ENCODE data around the gene ZBTB7A. TPM values are rescaled to one million over a fixed set of nuclear protein-coding genes. Genes with fewer than 3 reads are reported as not detected.

Gene ZBTB7A
- total RNA-seq, 2 experiments from 2014 or later = 11.3 to 11.9 TPM

DNA sequence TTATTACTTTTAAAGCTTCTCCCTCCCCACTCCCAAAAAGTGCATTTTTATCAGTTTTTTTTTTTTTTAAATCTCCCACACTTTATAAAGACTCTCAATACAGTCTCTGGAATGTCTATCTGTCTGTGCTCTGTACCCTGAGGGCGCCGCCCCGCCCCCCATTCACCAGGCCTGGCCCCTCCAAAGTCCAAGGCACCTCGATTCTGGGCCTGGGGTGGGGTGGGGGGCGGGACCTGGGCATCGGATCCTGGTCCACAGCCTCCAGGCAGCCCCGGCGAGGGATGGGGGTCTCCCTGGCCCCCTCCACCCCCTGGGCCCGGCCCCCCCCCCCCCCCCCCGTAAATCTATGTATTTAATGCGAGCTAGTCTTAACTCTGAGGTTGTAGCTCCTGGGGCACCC is 23.3 kb downstream of the ZBTB7A start:
- H3K27ac Mint-ChIP-seq = no peak overlapping the region
- intact Hi-C loops (cut with micrococcal nuclease) = no loop called here

DNA sequence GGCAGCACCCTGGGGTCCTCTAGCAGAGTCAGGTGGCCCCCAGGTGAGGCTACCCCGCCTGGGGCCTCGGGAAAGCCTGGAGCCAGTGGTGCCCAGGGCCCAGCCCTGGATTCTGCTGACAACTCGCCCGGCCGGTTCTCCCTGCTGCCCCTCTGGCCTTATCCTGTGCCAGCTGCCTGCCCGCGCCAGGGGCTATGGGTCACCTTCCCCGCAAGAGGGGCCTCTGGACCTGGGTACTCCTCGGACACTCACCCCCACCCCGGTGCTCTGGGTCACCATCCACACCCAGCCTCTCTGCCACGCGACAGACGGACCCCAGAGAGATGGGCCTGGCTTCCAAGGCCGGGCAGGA is 24.0 kb downstream of the ZBTB7A start:
- CTCF ChIA-PET = interaction anchor here (0.7 kb wide), 1 partner anchor 87 kb away, joined by 4 read pairs; no protein-coding TSS in a partner anchor
- intact Hi-C loops (cut with micrococcal nuclease) = no loop called here
- no peaks in the 10 kb centered on the region for H3K27me3 Mint-ChIP-seq (ENCODE audit: low read depth)
- H3K4me1 Mint-ChIP-seq (ENCODE audit: low read depth) = peaks cover 2% of the 10 kb centered on the region
- H3K36me3 Mint-ChIP-seq (ENCODE audit: low read depth) = peaks cover 1% of the 10 kb centered on the region
- H3K4me3 Mint-ChIP-seq = no peak overlapping the region
- no peak overlapping the region for H3K27ac Mint-ChIP-seq
- no peaks in the 10 kb centered on the region for H3K9me3 Mint-ChIP-seq
- no peak for DNase-seq

More for the DNA sequence above, 23.3 kb downstream of the ZBTB7A start:
- no peak for DNase-seq
- peaks cover 5% of the 10 kb centered on the region for H3K4me1 Mint-ChIP-seq (ENCODE audit: low read depth)
- peaks cover 2% of the 10 kb centered on the region for H3K36me3 Mint-ChIP-seq (ENCODE audit: low read depth)
- CTCF ChIA-PET = interaction anchor here (0.7 kb wide), 1 partner anchor 87 kb away, joined by 4 read pairs; no protein-coding TSS in a partner anchor
- no peak overlapping the region for H3K4me3 Mint-ChIP-seq
- no peaks in the 10 kb centered on the region for H3K9me3 Mint-ChIP-seq
- no peaks in the 10 kb centered on the region for H3K27me3 Mint-ChIP-seq (ENCODE audit: low read depth)

DNA sequence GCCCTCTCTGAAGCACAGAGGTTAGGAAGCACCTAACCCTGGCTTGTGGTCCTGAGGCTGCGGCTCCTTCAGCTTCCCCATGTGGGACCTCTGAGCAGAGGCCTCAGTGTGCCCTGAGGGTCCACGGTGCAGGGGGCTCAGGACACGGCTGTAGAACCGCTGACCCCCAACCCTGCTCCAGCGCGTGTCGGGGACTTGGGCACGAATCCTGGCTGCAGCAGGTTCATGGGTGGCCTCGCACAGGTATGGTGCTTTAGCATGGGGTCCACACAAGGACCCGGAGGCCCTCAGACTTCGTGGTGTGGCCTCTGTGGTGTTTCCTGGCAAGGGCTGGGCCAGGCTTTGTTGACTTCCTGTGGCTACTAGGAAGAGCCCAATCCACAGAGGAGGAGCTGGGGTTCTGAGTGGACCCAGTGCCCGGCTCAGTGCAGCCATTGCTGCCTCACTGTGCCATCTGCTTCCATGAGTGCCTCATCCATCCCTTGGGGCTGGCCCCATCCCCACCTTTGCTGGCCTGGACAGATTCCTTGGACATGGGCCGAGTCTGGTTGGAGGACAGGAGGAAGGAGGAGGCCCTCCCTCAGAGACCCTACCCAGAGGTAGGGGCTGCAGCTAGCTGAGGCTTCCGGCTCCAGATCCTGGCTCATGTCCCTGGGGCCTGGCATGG is 24.5 kb downstream of the ZBTB7A start:
- CTCF ChIA-PET = no interaction called here
- intact Hi-C loops (cut with micrococcal nuclease) = no loop called here
- peaks cover 2% of the 10 kb centered on the region for H3K4me1 Mint-ChIP-seq (ENCODE audit: low read depth)
- H3K4me3 Mint-ChIP-seq = no peak overlapping the region
- H3K9me3 Mint-ChIP-seq = no peaks in the 10 kb centered on the region
- no peak overlapping the region for H3K27ac Mint-ChIP-seq
- no peaks in the 10 kb centered on the region for H3K27me3 Mint-ChIP-seq (ENCODE audit: low read depth)
- peaks cover 1% of the 10 kb centered on the region for H3K36me3 Mint-ChIP-seq (ENCODE audit: low read depth)
- DNase-seq = no peak

DNA sequence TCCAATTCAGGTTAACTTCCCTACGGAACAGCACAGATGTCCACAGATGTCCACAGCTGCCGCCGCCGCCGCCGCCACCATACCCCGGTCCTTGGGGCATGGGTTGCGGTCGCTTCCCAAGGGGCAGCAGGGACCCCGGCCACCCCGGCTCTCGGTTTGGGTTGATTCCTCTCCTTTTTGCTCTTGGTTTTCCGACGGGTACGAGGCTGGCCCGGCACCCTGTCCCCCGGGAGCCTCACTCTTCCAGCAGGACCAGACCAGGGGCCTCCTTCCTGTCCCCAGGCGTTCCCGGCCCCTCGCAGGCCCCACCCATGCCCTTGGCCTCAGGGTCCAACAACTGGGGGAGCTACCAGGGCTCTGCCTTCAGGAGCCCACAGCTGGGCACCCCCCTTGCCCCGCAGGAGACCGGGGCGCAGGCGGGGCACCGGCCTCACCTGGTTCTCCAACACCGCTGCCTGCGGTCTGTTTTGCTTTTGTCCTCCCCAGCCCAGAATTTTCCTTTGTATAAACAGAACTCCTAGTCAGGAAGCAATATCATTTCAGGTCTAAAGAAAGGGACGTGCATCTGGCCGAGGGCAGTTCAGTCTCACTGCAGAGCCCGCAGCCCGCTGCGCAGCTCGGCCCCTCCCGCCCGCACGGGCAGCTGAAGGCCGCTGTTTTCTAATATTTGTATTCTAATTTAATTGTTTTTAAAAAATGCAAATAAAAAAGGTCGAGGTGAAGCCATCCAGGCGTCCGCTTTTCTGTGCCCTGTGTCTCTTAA is 27.9 kb downstream of the ZBTB7A start:
- no peaks in the 10 kb centered on the region for H3K4me1 Mint-ChIP-seq (ENCODE audit: low read depth)
- H3K4me3 Mint-ChIP-seq = no peak overlapping the region
- H3K36me3 Mint-ChIP-seq (ENCODE audit: low read depth) = peaks cover 3% of the 10 kb centered on the region
- CTCF ChIA-PET = interaction anchor here (0.6 kb wide), 1 partner anchor 1823 kb away, joined by 4 read pairs; no protein-coding TSS in a partner anchor
- intact Hi-C loops (cut with micrococcal nuclease) = no loop called here
- H3K27me3 Mint-ChIP-seq (ENCODE audit: low read depth) = no peaks in the 10 kb centered on the region
- H3K27ac Mint-ChIP-seq = no peak overlapping the region
- DNase-seq = no peak
- H3K9me3 Mint-ChIP-seq = no peaks in the 10 kb centered on the region

DNA sequence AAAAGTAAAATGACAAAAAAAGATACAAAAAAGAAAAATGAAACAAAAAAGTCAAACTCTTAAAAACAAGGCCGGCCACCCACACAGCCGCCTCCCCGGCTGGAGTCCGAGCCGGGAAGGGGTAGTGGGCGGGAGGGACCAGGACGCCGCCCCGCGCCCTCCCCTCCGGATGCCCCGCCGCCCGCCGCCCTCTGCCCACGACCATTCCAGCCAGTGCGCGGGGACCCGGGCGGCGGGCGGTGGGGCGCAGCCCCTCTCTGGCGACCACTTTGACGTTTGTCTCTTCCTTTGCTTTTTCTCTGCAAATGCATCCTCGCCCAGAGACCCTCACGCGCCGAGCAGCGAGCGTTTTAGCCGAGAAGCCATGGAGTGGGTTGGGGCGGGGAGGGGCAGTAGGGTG is 28.6 kb downstream of the ZBTB7A start:
- CTCF ChIA-PET = no interaction called here
- H3K9me3 Mint-ChIP-seq = no peaks in the 10 kb centered on the region
- peaks cover 3% of the 10 kb centered on the region for H3K36me3 Mint-ChIP-seq (ENCODE audit: low read depth)
- no peaks in the 10 kb centered on the region for H3K4me1 Mint-ChIP-seq (ENCODE audit: low read depth)
- DNase-seq = no peak
- intact Hi-C loops (cut with micrococcal nuclease) = no loop called here
- no peak overlapping the region for H3K27ac Mint-ChIP-seq
- no peaks in the 10 kb centered on the region for H3K27me3 Mint-ChIP-seq (ENCODE audit: low read depth)
- H3K4me3 Mint-ChIP-seq = no peak overlapping the region

DNA sequence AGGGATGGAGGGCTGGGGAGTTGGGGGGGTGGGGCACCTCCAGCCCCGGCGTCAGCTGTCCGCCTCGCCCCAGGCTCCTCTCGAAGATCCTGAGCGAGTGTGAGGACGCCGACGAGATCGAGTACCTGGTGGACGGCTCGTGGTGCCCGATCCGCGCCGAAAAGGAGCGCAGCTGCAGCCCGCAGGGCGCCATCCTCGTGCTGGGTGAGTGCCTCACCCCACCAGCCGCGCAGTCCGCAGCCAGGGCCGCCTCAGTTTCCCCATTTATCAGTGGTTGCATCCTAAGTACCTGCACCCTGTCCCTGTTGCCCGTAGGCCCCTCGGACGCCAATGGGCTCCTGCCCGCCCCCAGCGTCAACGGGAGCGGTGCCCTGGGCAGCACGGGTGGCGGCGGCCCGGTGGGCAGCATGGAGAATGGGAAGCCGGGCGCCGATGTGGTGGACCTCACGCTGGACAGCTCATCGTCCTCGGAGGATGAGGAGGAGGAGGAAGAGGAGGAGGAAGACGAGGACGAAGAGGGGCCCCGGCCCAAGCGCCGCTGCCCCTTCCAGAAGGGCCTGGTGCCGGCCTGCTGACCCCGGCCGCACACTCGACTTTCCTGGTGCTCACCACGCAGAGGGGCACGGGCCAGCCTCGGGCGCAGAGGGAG is 29.3 kb downstream of the ZBTB7A start:
- Mint-ChIP-seq H3K9me3 (no peaks in the 10 kb centered on the region), H3K27ac (no peak overlapping the region), H3K4me3 (no peak overlapping the region), H3K27me3 (ENCODE audit: low read depth) (no peaks in the 10 kb centered on the region), H3K36me3 (ENCODE audit: low read depth) (peaks cover 3% of the 10 kb centered on the region), H3K4me1 (ENCODE audit: low read depth) (no peaks in the 10 kb centered on the region)
- DNase-seq = no peak
- CTCF ChIA-PET = no interaction called here
- intact Hi-C loops (cut with micrococcal nuclease) = no loop called here

DNA sequence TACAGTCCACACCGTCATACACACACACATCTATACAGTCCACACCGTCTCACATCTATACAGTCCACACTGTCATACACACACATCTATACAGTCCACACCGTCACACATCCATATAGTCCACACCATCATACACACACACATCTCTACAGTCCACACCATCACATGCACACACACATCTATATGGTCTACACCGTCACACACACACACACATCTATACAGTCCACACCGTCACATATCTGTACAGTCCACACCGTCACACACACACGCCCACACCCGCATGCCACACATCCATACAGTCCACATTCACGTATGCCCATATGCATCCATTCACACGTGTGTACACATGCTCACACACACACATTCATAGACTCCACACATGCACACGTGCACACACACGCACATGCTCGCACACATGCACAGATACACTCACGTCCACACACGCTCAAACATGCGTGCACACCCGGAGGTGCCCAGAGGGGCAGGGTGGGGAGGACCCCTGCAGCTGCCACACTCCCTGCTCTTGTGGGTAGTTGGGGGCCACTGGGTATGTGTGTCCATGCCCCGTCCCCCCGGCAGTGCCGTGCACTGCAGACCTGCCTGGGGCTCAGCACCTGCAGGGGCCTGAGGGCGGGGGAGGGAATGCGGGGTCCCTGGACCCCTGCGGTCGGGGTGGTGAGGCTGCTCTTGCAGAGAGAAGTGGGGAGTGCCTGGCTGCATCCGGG is 30.0 kb downstream of the ZBTB7A start:
- H3K27me3 Mint-ChIP-seq (ENCODE audit: low read depth) = no peaks in the 10 kb centered on the region
- H3K4me1 Mint-ChIP-seq (ENCODE audit: low read depth) = no peaks in the 10 kb centered on the region
- intact Hi-C loops (cut with micrococcal nuclease) = no loop called here
- no peak overlapping the region for H3K27ac Mint-ChIP-seq
- H3K36me3 Mint-ChIP-seq (ENCODE audit: low read depth) = peaks cover 3% of the 10 kb centered on the region
- no peak for DNase-seq
- CTCF ChIA-PET = no interaction called here
- no peaks in the 10 kb centered on the region for H3K9me3 Mint-ChIP-seq
- no peak overlapping the region for H3K4me3 Mint-ChIP-seq

DNA sequence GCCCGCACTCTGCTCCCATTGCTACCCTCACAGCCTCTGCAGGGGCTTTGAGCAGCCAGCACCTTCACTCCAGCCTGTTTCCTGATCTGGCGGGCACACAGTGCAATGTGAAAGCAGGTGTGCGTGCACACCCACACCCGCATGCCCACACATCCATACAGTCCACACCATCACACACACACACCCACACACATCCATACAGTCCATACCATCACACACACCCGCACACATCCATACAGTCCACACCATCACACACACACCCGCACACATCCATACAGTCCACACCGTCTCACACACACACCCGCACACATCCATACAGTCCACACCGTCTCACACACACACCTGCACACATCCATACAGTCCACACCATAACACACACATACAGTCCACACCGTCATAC is 31.1 kb downstream of the ZBTB7A start:
- no peak overlapping the region for H3K4me3 Mint-ChIP-seq
- H3K27me3 Mint-ChIP-seq (ENCODE audit: low read depth) = no peaks in the 10 kb centered on the region
- H3K9me3 Mint-ChIP-seq = no peaks in the 10 kb centered on the region
- intact Hi-C loops (cut with micrococcal nuclease) = no loop called here
- no peaks in the 10 kb centered on the region for H3K4me1 Mint-ChIP-seq (ENCODE audit: low read depth)
- peaks cover 3% of the 10 kb centered on the region for H3K36me3 Mint-ChIP-seq (ENCODE audit: low read depth)
- no peak overlapping the region for H3K27ac Mint-ChIP-seq
- no peak for DNase-seq
- CTCF ChIA-PET = no interaction called here

DNA sequence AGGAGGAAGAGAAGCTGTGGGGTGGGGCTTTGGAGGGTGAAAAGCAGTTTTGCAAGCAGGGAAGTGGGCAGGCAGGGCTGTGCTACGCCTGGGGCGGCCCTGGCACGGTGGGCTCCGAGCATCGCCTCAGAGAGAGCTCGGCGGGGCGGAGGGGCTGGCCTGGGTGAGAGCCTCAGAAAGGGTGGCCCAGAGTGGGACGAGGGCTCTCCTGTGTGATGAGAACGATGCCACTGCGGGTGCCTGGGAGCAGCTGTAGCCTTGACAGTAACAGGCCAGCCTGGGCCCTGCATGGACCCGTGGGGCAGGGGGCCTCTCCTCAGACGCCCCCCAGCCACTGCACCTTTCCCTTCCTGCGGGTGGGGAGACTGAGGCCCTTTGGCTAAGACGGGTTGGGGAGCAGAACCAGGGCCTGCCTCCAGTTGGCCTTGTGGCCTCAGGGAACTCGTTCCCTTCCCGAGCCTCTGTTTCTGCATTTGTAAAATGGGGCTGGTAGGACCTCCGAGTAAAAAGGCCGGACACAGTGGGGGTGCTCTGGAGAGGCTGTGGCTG is 31.6 kb downstream of the ZBTB7A start:
- CTCF ChIA-PET = interaction anchor here (0.5 kb wide), 1 partner anchor 317 kb away, joined by 3 read pairs; no protein-coding TSS in a partner anchor
- no peak for DNase-seq
- H3K27ac Mint-ChIP-seq = no peak overlapping the region
- no peaks in the 10 kb centered on the region for H3K9me3 Mint-ChIP-seq
- intact Hi-C loops (cut with micrococcal nuclease) = no loop called here
- H3K36me3 Mint-ChIP-seq (ENCODE audit: low read depth) = peaks cover 3% of the 10 kb centered on the region
- no peak overlapping the region for H3K4me3 Mint-ChIP-seq
- H3K4me1 Mint-ChIP-seq (ENCODE audit: low read depth) = no peaks in the 10 kb centered on the region
- H3K27me3 Mint-ChIP-seq (ENCODE audit: low read depth) = no peaks in the 10 kb centered on the region

DNA sequence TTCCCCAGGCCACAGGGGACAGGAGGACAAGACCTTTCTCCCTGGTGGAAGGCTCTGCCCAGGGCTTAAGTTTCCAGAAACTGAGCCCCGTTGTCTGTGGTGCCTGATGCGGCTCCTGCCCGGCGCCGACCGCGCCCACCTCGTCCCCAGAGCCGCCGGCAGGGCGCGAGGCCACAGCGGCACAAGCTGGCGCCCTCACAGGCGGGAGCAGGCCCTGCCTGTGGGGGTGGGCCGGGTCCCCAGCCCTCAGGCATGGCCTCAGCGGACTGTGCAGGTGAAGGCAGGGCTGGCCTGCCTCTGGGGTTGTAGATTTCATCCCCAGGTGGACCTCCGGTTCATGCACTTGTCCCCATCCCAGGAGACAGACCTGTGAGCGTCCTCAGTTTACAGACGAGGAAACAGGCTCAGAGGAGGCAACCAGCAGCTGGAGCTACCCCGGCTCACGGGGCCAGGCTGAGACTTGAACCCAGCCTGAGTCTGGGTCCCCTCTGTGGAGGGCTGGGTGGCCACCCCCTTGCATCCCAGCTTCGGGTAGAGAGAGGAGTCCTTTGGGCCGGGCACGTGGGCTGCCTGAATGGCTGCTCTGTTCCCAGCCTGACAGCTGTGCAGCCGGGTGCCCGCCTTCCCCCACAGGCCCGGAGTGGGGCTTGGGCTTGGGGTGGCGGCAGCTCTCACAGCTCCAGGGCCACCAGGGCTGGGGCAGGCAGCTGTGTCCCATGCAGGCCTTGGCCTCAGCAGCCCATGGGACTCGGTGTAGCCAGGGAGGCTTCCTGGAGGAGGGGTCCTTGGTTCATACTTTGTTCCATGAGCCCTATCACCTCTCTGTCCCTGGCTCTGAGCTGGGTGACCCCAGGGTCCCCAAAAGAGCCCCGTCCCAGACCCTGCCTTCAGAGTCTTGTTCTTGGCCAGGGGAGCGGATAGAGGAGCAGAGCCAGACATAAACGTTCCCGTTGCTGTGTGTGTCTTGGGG is 32.4 kb downstream of the ZBTB7A start:
- CTCF ChIA-PET = interaction anchor here (0.5 kb wide), 1 partner anchor 316 kb away, joined by 3 read pairs; no protein-coding TSS in a partner anchor
- no peak overlapping the region for H3K4me3 Mint-ChIP-seq
- H3K4me1 Mint-ChIP-seq (ENCODE audit: low read depth) = no peaks in the 10 kb centered on the region
- H3K36me3 Mint-ChIP-seq (ENCODE audit: low read depth) = peaks cover 3% of the 10 kb centered on the region
- no peaks in the 10 kb centered on the region for H3K27me3 Mint-ChIP-seq (ENCODE audit: low read depth)
- intact Hi-C loops (cut with micrococcal nuclease) = no loop called here
- no peak for DNase-seq
- no peak overlapping the region for H3K27ac Mint-ChIP-seq
- H3K9me3 Mint-ChIP-seq = no peaks in the 10 kb centered on the region

Data from activated naive CD4-positive, alpha-beta T cell treated with anti-CD3 and anti-CD28 coated beads for 36 hours (primary cell).